AG09309 (cell line): ENCODE results near the gene ATIC.

Source experiments
- DNase-seq: peaks from one replicate; pipeline ENCODE4 v3.0.0-alpha.2; 2010; ENCODE audit warnings: low read depth
- H3K4me3 ChIP-seq: 2 replicates; pipeline ENCODE4 v1.5.1; 2011; ENCODE audit warnings: mild to moderate bottlenecking, low read depth, low read length, moderate library complexity; ENCODE audit not compliant: control insufficient read depth
- CTCF ChIP-seq: IDR thresholded peaks from 2 replicates; pipeline ENCODE4 v1.5.1; 2011; ENCODE audit warnings: mild to moderate bottlenecking, low read depth, low read length, inconsistent platforms; ENCODE audit not compliant: insufficient read depth, control insufficient read depth; ENCODE audit errors: missing control alignments

The ATIC gene

GRCh38 chr2:215313255-215313613 lies 1.4 kb downstream of the ATIC start:
- no peak for DNase-seq
- TF ChIP-seq CTCF = no peak
- no peak overlapping the region for H3K4me3 ChIP-seq

- TF ChIP-seq CTCF = no peak
- no peak for DNase-seq
- H3K4me3 ChIP-seq = no peak overlapping the region
Measured at GRCh38 chr2:215314896-215315295, 3.0 kb downstream of the ATIC start.

GRCh38 chr2:215315301-215315700 lies 3.4 kb downstream of the ATIC start:
- TF ChIP-seq CTCF = no peak
- DNase-seq = no peak
- H3K4me3 ChIP-seq = no peak overlapping the region

GRCh38 chr2:215316336-215316735 lies 4.5 kb downstream of the ATIC start:
- DNase-seq = no peak
- TF ChIP-seq CTCF = no peak
- no peak overlapping the region for H3K4me3 ChIP-seq

GRCh38 chr2:215319500-215319899 lies 7.6 kb downstream of the ATIC start:
- TF ChIP-seq CTCF = no peak
- H3K4me3 ChIP-seq = no peak overlapping the region
- DNase-seq = no peak

GRCh38 chr2:215320102-215320501 lies 8.2 kb downstream of the ATIC start:
- no peak for DNase-seq
- TF ChIP-seq CTCF = no peak
- H3K4me3 ChIP-seq = no peak overlapping the region

- no peak for DNase-seq
- no peak for TF ChIP-seq CTCF
- no peak overlapping the region for H3K4me3 ChIP-seq
Measured at GRCh38 chr2:215320679-215321078, 8.8 kb downstream of the ATIC start.
